Neural cell (in vitro differentiated cells): ENCODE results near the gene CHML. TPM values are rescaled to one million over a fixed set of nuclear protein-coding genes. Genes with fewer than 3 reads are reported as not detected.

ENCODE experiments used
- H2AFZ ChIP-seq: fragments of 200-600, 300-800 bp; sonication (generic), shearing (Covaris generic); 2 replicates; pipeline ENCODE4 v1.6.0; 2014; ENCODE audit warnings: low read depth, mild to moderate bottlenecking, antibody characterized with exemption, low read length, moderate library complexity
- H3F3A ChIP-seq: fragments of 200-600 bp; shearing (Covaris generic); 2 replicates; pipeline ENCODE4 v1.6.1; 2016; ENCODE audit warnings: mild to moderate bottlenecking, moderate library complexity, mixed read lengths, antibody characterized with exemption, low read length; ENCODE audit not compliant: insufficient read depth, poor library complexity, severe bottlenecking
- H3K27ac ChIP-seq: fragments of 200-600, 300-800 bp; sonication (generic), shearing (Covaris generic); 2 replicates; pipeline ENCODE4 v1.5.1; 2014; ENCODE audit warnings: mild to moderate bottlenecking, low read length, moderate library complexity
- H3K27me3 ChIP-seq: fragments of 300-800, 200-600 bp; sonication (generic), shearing (Covaris generic); 2 replicates; pipeline ENCODE4 v1.6.0; 2014; ENCODE audit warnings: mild to moderate bottlenecking, low read depth, low read length, moderate library complexity; ENCODE audit not compliant: insufficient read depth
- H3K36me3 ChIP-seq: fragments of 300-800, 200-600 bp; sonication (generic), shearing (Covaris generic); 2 replicates; pipeline ENCODE4 v1.5.1; 2014; ENCODE audit warnings: mild to moderate bottlenecking, antibody characterized with exemption, low read length, moderate library complexity; ENCODE audit not compliant: insufficient read depth
- H3K4me2 ChIP-seq: fragments of 300-800, 200-600 bp; sonication (generic), shearing (Covaris generic); 2 replicates; pipeline ENCODE4 v1.6.0; 2014; ENCODE audit warnings: mild to moderate bottlenecking, low read length
- H3K4me3 ChIP-seq: fragments of 300-800, 200-600 bp; sonication (generic), shearing (Covaris generic); 2 replicates; pipeline ENCODE4 v1.5.1; 2014; ENCODE audit warnings: mild to moderate bottlenecking, low read length, moderate library complexity
- H3K79me2 ChIP-seq: fragments of 200-600 bp; shearing (Covaris generic); replicated peaks from 2 replicates; pipeline ENCODE4 v1.6.0; 2014; ENCODE audit warnings: mild to moderate bottlenecking, low read length, moderate library complexity; ENCODE audit not compliant: insufficient read depth
- H3K9ac ChIP-seq: fragments of 300-800, 200-600 bp; sonication (generic), shearing (Covaris generic); 2 replicates; pipeline ENCODE4 v1.6.1; 2016; ENCODE audit warnings: mild to moderate bottlenecking, low read length, mixed read lengths
- H3K9me2 ChIP-seq: fragments of 200-600 bp; shearing (Covaris generic); 2 replicates; pipeline ENCODE4 v1.6.1; 2016; ENCODE audit warnings: mild to moderate bottlenecking, low read length, mixed read lengths; ENCODE audit not compliant: insufficient read depth
- H3K9me3 ChIP-seq: fragments of 200-600, 300-800 bp; sonication (generic), shearing (Covaris generic); 2 replicates; pipeline ENCODE4 v1.6.1; 2016; ENCODE audit warnings: mild to moderate bottlenecking, mixed run types, low read length, moderate library complexity, mixed read lengths
- H4K20me1 ChIP-seq: fragments of 200-600 bp; shearing (Covaris generic); 2 replicates; pipeline ENCODE4 v1.6.1; 2016; ENCODE audit warnings: mild to moderate bottlenecking, mixed run types; ENCODE audit not compliant: insufficient read depth
- EP300 ChIP-seq: fragments of 450-650 bp; conservative IDR thresholded peaks from 2 replicates; pipeline ENCODE4 v1.6.1; 2014; ENCODE audit warnings: antibody characterized with exemption, mild to moderate bottlenecking, moderate library complexity; ENCODE audit not compliant: poor library complexity, severe bottlenecking
- EZH2 ChIP-seq: fragments of 200-600, 300-800 bp; shearing (Covaris generic), sonication (generic); IDR thresholded peaks from 2 replicates; pipeline ENCODE4 v1.6.1; 2014; ENCODE audit warnings: antibody characterized with exemption, low read length, borderline replicate concordance, mild to moderate bottlenecking; ENCODE audit not compliant: insufficient read depth, poor library complexity, severe bottlenecking
- MXI1 ChIP-seq: fragments of 450-650 bp; conservative IDR thresholded peaks from 2 replicates; pipeline ENCODE4 v1.6.1; 2014; ENCODE audit warnings: antibody characterized with exemption, mild to moderate bottlenecking; ENCODE audit not compliant: poor library complexity, severe bottlenecking
- POLR2AphosphoS5 ChIP-seq: IDR thresholded peaks from 2 replicates; pipeline ENCODE4 v1.6.1; 2012
- RAD21 ChIP-seq: fragments of 450-650 bp; conservative IDR thresholded peaks from 2 replicates; pipeline ENCODE4 v1.6.1; 2014; ENCODE audit warnings: antibody characterized with exemption, mild to moderate bottlenecking, moderate library complexity
- SMC3 ChIP-seq: fragments of 450-650 bp; conservative IDR thresholded peaks from 2 replicates; pipeline ENCODE4 v1.6.1; 2014; ENCODE audit warnings: antibody characterized with exemption, mild to moderate bottlenecking, moderate library complexity; ENCODE audit not compliant: poor library complexity
- TAF1 ChIP-seq: IDR thresholded peaks from 2 replicates; pipeline ENCODE4 v1.6.1; 2012; ENCODE audit warnings: low read depth
- polyA plus RNA-seq: library from polyadenylated mRNA; depleted of rRNA; stranded (reverse); fragments of >200 nt; gene quantifications from 2 replicates; pipeline ENCODE4 v1.2.3, GENCODE V29; 2014
- TF ChIP-seq, protein P1 (sequence below): IDR thresholded peaks from 2 replicates; pipeline ENCODE4 v1.6.1; 2012; ENCODE audit warnings: borderline replicate concordance
- TF ChIP-seq, protein P2 (sequence below): fragments of 450-650 bp; IDR thresholded peaks from 2 replicates; pipeline ENCODE4 v1.5.1; 2014; ENCODE audit warnings: antibody characterized with exemption, mild to moderate bottlenecking, moderate library complexity; ENCODE audit not compliant: poor library complexity, severe bottlenecking

CHML gene
- polyA plus RNA-seq, 1 donor from 2014 or later: 18.5 TPM

DNA sequence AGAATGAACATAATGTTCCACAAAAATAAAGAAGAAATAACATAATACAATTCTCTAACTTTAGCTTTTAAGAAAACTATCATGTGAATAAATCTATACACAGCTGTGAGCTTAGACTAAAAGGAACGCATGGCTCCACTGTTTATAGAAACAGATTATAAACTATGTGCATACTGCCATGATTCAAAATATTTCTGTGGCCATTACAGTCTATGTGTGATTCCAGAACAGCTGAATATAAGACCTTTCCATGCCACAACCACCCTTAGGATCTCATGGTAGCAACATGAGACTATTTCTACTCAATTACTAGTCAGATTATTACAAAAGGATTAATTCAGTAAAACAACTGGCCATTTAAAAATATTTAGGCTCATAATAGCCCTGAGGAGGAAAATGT lies 3.9 kb downstream of the CHML start:
- Histone ChIP-seq H3K4me2 (no peak overlapping the region), H3K9me3 (no peaks in the 10 kb centered on the region), H3F3A (no peaks in the 10 kb centered on the region), H4K20me1 (no peaks in the 10 kb centered on the region), H3K36me3 (peaks cover 13% of the 10 kb centered on the region), H3K27me3 (no peaks in the 10 kb centered on the region), H3K27ac (no peak overlapping the region), H3K79me2 (peaks cover 26% of the 10 kb centered on the region), H3K9me2 (no peaks in the 10 kb centered on the region), H2AFZ (no peak overlapping the region), H3K9ac (no peak overlapping the region), H3K4me3 (peak overlapping the region; percentile 1)
- TF ChIP-seq EZH2 (no peak), TAF1 (no peak), MXI1 (no peak)
- TF ChIP-seq, protein P1, sequence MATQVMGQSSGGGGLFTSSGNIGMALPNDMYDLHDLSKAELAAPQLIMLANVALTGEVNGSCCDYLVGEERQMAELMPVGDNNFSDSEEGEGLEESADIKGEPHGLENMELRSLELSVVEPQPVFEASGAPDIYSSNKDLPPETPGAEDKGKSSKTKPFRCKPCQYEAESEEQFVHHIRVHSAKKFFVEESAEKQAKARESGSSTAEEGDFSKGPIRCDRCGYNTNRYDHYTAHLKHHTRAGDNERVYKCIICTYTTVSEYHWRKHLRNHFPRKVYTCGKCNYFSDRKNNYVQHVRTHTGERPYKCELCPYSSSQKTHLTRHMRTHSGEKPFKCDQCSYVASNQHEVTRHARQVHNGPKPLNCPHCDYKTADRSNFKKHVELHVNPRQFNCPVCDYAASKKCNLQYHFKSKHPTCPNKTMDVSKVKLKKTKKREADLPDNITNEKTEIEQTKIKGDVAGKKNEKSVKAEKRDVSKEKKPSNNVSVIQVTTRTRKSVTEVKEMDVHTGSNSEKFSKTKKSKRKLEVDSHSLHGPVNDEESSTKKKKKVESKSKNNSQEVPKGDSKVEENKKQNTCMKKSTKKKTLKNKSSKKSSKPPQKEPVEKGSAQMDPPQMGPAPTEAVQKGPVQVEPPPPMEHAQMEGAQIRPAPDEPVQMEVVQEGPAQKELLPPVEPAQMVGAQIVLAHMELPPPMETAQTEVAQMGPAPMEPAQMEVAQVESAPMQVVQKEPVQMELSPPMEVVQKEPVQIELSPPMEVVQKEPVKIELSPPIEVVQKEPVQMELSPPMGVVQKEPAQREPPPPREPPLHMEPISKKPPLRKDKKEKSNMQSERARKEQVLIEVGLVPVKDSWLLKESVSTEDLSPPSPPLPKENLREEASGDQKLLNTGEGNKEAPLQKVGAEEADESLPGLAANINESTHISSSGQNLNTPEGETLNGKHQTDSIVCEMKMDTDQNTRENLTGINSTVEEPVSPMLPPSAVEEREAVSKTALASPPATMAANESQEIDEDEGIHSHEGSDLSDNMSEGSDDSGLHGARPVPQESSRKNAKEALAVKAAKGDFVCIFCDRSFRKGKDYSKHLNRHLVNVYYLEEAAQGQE: no peak

DNA sequence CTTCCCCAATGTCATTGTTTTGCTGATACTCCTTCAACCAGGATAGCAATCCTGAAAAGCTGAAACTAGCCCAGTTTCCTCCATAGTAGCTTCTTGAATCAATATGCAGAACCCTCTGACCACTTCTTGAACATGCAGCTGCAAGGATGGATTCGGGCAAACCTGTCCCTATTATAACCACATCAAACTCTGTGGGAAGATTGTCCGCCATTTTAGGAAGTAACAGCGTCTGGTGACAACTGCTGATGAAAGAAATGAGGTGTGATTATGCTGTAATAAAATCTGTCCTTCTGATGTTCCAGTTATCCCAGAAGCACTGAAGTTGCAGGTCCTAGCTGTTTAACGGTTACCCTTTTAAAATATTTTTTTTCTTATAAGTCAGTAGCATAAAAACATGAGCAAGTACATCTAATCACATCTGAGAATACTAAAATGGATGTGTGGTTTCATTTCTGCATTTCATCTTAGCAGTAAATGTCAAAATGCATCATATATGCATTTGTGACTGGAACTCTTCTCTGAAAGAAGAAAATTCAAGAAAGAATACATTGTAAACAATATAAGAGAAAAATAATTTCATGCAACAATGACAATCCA lies 4.5 kb downstream of the CHML start:
- no peak overlapping the region for H2AFZ ChIP-seq
- H3K79me2 ChIP-seq: peaks cover 26% of the 10 kb centered on the region

DNA sequence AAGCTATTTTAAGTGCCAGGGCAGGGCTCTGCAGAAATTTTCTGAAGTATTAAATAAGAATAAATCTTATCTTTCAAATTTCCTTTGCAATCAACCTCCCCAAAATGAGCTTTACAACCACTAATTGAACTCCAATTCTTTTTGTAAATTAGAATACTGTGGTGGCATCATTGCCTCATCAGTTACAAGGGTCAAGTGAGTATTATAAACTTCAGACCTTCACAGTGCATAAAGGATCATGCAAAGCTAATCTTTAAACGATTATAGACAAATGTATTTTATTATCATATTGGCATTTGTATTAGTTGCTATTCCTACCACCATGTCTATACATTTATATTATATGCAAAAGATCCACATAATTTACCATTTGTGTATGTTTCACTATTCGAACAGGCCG lies 7.2 kb downstream of the CHML start:
- Histone ChIP-seq H3K9ac (no peak overlapping the region), H3K9me2 (no peaks in the 10 kb centered on the region)

More for the DNA sequence above, 4.5 kb downstream of the CHML start:
- no peaks in the 10 kb centered on the region for H3K27me3 ChIP-seq
- H3K27ac ChIP-seq: no peak overlapping the region
- no peak overlapping the region for H3K4me3 ChIP-seq
- no peaks in the 10 kb centered on the region for H4K20me1 ChIP-seq
- H3K36me3 ChIP-seq: peaks cover 13% of the 10 kb centered on the region
- no peaks in the 10 kb centered on the region for H3F3A ChIP-seq
- TF ChIP-seq MXI1 (no peak), RAD21 (no peak), EP300 (no peak)
- no peak overlapping the region for H3K9ac ChIP-seq
- no peaks in the 10 kb centered on the region for H3K9me2 ChIP-seq
- no peaks in the 10 kb centered on the region for H3K9me3 ChIP-seq
- no peak overlapping the region for H3K4me2 ChIP-seq

More for the DNA sequence above, 7.2 kb downstream of the CHML start:
- H3K27ac ChIP-seq: no peak overlapping the region
- no peaks in the 10 kb centered on the region for H3K9me3 ChIP-seq
- H3K36me3 ChIP-seq: peaks cover 13% of the 10 kb centered on the region
- H3K79me2 ChIP-seq: peaks cover 12% of the 10 kb centered on the region
- no peak for TF ChIP-seq TAF1
- TF ChIP-seq RAD21: no peak
- no peak for TF ChIP-seq POLR2AphosphoS5
- TF ChIP-seq, protein P2, sequence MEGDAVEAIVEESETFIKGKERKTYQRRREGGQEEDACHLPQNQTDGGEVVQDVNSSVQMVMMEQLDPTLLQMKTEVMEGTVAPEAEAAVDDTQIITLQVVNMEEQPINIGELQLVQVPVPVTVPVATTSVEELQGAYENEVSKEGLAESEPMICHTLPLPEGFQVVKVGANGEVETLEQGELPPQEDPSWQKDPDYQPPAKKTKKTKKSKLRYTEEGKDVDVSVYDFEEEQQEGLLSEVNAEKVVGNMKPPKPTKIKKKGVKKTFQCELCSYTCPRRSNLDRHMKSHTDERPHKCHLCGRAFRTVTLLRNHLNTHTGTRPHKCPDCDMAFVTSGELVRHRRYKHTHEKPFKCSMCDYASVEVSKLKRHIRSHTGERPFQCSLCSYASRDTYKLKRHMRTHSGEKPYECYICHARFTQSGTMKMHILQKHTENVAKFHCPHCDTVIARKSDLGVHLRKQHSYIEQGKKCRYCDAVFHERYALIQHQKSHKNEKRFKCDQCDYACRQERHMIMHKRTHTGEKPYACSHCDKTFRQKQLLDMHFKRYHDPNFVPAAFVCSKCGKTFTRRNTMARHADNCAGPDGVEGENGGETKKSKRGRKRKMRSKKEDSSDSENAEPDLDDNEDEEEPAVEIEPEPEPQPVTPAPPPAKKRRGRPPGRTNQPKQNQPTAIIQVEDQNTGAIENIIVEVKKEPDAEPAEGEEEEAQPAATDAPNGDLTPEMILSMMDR: no peak
- no peak for TF ChIP-seq MXI1
- TF ChIP-seq EZH2: no peak
- no peak for TF ChIP-seq SMC3
- TF ChIP-seq EP300: no peak
- TF ChIP-seq, protein P1: no peak
- H3K4me3 ChIP-seq: no peak overlapping the region
- no peak overlapping the region for H3K4me2 ChIP-seq
- H4K20me1 ChIP-seq: no peaks in the 10 kb centered on the region
- no peaks in the 10 kb centered on the region for H3K27me3 ChIP-seq
- no peaks in the 10 kb centered on the region for H3F3A ChIP-seq
- no peak overlapping the region for H2AFZ ChIP-seq
